GM23248 (cell line): Measurements from ENCODE around the gene CORO2A. TPM values are rescaled to one million over a fixed set of nuclear protein-coding genes. Genes with fewer than 3 reads are reported as not detected.

Experiments used
- DNase-seq: peaks from one replicate; pipeline ENCODE4 v3.0.0-alpha.2; 2015
- H2AFZ ChIP-seq: fragments of 200-600 bp; sonication (generic); 2 replicates; pipeline ENCODE4 v1.6.1; 2016; ENCODE audit warnings: antibody characterized with exemption
- H3F3A ChIP-seq: fragments of 200-600 bp; sonication (generic); 2 replicates; pipeline ENCODE4 v1.6.1; 2016; ENCODE audit warnings: mild to moderate bottlenecking, antibody characterized with exemption, mixed run types; ENCODE audit not compliant: insufficient read depth
- H3K27ac ChIP-seq: fragments of 200-600 bp; sonication (generic); 2 replicates; pipeline ENCODE4 v1.5.1; 2016; ENCODE audit warnings: mild to moderate bottlenecking
- H3K27me3 ChIP-seq: fragments of 200-600 bp; sonication (generic); replicated peaks from 2 replicates; pipeline ENCODE4 v1.6.1; 2016; ENCODE audit warnings: mild to moderate bottlenecking; ENCODE audit not compliant: insufficient read depth
- H3K36me3 ChIP-seq: fragments of 200-600 bp; sonication (generic); 2 replicates; pipeline ENCODE4 v1.6.1; 2016; ENCODE audit warnings: low read depth, mild to moderate bottlenecking
- H3K4me1 ChIP-seq: fragments of 200-600 bp; sonication (generic); 2 replicates; pipeline ENCODE4 v1.6.1; 2016; ENCODE audit warnings: mild to moderate bottlenecking; ENCODE audit not compliant: insufficient read depth
- H3K4me2 ChIP-seq: fragments of 200-600 bp; sonication (generic); one replicate; pipeline ENCODE4 v1.6.1; 2016; ENCODE audit warnings: mild to moderate bottlenecking; ENCODE audit not compliant: unreplicated experiment
- H3K4me3 ChIP-seq: fragments of 200-600 bp; sonication (generic); 2 replicates; pipeline ENCODE4 v1.5.1; 2016; ENCODE audit warnings: mild to moderate bottlenecking
- H3K79me2 ChIP-seq: fragments of 200-600 bp; sonication (generic); 2 replicates; pipeline ENCODE4 v1.6.1; 2016; ENCODE audit warnings: mild to moderate bottlenecking; ENCODE audit not compliant: insufficient read depth
- H3K9ac ChIP-seq: fragments of 200-600 bp; sonication (generic); 2 replicates; pipeline ENCODE4 v1.6.1; 2016; ENCODE audit warnings: mild to moderate bottlenecking
- H3K9me2 ChIP-seq: fragments of 200-600 bp; sonication (generic); 2 replicates; pipeline ENCODE4 v1.6.1; 2016; ENCODE audit warnings: mixed run types, mild to moderate bottlenecking, moderate library complexity; ENCODE audit not compliant: insufficient read depth
- H3K9me3 ChIP-seq: fragments of 200-600 bp; sonication (generic); one replicate; pipeline ENCODE4 v1.6.1; 2017; ENCODE audit warnings: low read depth
- H4K20me1 ChIP-seq: fragments of 200-600 bp; sonication (generic); 2 replicates; pipeline ENCODE4 v1.6.0; 2016; ENCODE audit not compliant: insufficient read depth
- EZH2 ChIP-seq: fragments of 200-600 bp; sonication (generic); IDR thresholded peaks from 2 replicates; pipeline ENCODE4 v1.6.1; 2018; ENCODE audit warnings: antibody characterized with exemption, mild to moderate bottlenecking; ENCODE audit not compliant: insufficient read depth, poor library complexity, severe bottlenecking
- EZH2phosphoT487 ChIP-seq: fragments of 200-600 bp; sonication (generic); IDR thresholded peaks from 2 replicates; pipeline ENCODE4 v1.6.1; 2018; ENCODE audit warnings: antibody characterized with exemption, moderate library complexity, mild to moderate bottlenecking, low read depth; ENCODE audit not compliant: insufficient read depth
- WGBS, 2 experiments: methylation state at CpG; one replicate each; pipeline ENCODE4 v1.1.6; 2015 to 2017; ENCODE audit warnings: low lambda C conversion rate in 2 of 2, low coverage in 1 of 2; ENCODE audit errors: missing lambda C conversion rate in 2 of 2; 5-methylcytosine and 5-hydroxymethylcytosine counted together
- in situ Hi-C: fragments of 300-500 bp; cut with MboI; formaldehyde crosslinking; loops from 2 replicates; pipeline ENCODE4 v1.15.0; 2020
- polyA plus RNA-seq: library from polyadenylated mRNA; unstranded; fragments of >200 nt; fragmentation: Nextera tagmentation; extraction: Ambion mirVana; gene quantifications from 2 replicates; pipeline ENCODE4 v1.2.1, GENCODE V29; 2016
- total RNA-seq: library from RNA; depleted of rRNA; stranded (reverse); fragments of >200 nt; shearing (Covaris generic); gene quantifications from 2 replicates; pipeline ENCODE4 v1.2.3, GENCODE V29; 2014

Gene CORO2A
- total and polyA plus RNA-seq, 2 experiments from 2014 or later = 0.86 to 1.3 TPM

DNA sequence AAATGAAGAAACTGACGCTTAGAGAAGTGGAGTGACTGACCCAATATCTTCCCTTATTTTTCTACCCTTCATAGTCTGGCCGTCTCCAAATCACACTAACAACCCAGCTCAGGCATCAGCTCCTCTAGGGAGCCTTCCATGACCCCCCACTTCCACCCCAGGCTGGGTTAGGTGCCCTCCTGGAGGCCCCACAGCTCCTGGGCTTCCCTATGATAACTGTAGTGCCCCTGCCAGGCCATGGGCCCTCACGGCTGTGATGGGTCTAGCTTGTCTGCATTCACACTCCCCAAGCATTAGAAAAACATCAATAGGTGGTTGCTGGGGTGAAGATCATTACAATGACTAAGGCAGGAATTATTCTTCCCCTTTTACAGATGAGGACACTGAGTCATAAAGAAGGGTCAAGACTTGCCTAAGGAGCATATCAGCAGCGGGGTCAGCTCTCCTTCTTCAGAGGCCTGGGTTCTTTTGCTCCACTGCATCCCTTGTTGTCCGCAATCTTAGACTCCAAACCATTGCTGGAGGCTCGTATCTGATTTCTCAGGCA lies 7.3 kb downstream of the CORO2A start:
- no peak for TF ChIP-seq EZH2
- no peak for TF ChIP-seq EZH2phosphoT487
- Histone ChIP-seq H3K9ac (no peak overlapping the region), H3K27me3 (no peaks in the 10 kb centered on the region), H3K4me2 (no peak overlapping the region), H3K4me3 (no peak overlapping the region), H4K20me1 (no peaks in the 10 kb centered on the region), H3K79me2 (no peaks in the 10 kb centered on the region), H3K36me3 (no peaks in the 10 kb centered on the region), H3K27ac (no peak overlapping the region), H3K9me2 (no peaks in the 10 kb centered on the region), H2AFZ (no peak overlapping the region), H3K9me3 (no peaks in the 10 kb centered on the region), H3F3A (no peaks in the 10 kb centered on the region), H3K4me1 (no peaks in the 10 kb centered on the region)
- in situ Hi-C loops = no loop called here
- no peak for DNase-seq
- 82 to 86% methylated on average over 6 of the region's 6 CpGs for WGBS, 2 experiments

DNA sequence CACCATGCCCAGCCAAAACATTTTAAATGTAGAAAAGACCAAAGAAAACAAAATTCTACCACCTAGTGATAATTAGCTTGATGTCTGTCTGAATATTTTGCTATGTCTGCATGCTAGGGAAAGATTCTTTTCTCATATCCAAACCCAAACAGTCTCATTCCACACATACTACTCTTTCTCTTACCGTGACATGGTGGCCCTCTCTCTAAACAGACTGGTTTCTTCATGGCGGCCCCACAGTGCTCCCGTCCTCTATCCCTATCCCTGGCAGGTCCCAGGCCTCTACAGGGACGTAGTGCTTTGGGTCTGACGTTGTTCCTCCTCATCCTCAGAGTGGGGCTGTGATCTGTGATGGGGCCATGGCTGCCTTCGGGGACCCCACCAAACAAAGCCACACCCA lies 8.1 kb downstream of the CORO2A start:
- 65 to 73% methylated on average over 6 of the region's 6 CpGs for WGBS, 2 experiments
- no peak overlapping the region for H2AFZ ChIP-seq

DNA sequence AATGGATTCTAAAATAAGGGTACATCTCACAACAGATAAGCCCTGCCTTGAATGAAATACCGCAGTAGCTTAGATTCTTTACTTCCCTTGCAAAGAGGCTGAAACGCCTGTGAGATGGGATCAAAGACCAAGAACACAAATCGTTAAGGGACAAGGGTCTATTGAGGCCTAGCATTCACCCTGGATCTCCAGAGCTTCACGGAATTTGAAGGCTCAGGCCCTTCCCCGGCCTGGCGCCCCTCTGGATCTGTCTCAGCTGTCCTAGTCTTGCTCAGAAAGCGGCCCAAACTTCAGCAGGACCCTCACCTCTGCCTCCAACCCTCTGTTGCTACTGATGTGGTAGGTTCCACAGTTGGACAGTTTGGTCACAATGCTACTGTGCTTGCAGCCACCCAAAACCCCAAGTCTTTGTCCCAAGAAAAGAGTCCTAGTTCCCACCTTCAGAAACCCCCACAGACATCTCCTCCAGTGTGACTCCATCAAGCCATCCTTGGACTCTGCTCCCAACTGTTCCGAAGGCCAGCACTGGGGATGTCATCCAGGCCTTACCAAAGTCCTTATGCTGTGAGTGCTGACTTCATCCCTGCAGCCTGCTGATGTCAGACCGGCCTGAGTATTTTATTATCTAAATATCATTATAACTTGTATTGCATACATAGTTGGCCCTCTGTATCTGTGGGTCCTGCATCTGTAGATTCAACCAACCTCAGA lies 9.4 kb downstream of the CORO2A start:
- Histone ChIP-seq H3K4me1 (no peaks in the 10 kb centered on the region), H2AFZ (no peak overlapping the region), H3F3A (no peaks in the 10 kb centered on the region), H3K27me3 (no peaks in the 10 kb centered on the region), H3K9me2 (no peaks in the 10 kb centered on the region), H3K27ac (no peak overlapping the region), H3K79me2 (no peaks in the 10 kb centered on the region), H4K20me1 (no peaks in the 10 kb centered on the region), H3K4me3 (no peak overlapping the region), H3K36me3 (no peaks in the 10 kb centered on the region), H3K4me2 (no peak overlapping the region), H3K9me3 (no peaks in the 10 kb centered on the region), H3K9ac (no peak overlapping the region)
- DNase-seq = no peak
- TF ChIP-seq EZH2phosphoT487 (no peak), EZH2 (no peak)
- WGBS, 2 experiments = 65 to 75% methylated on average over 9 of the region's 9 CpGs
- in situ Hi-C loops = no loop called here

More for the DNA sequence above, 8.1 kb downstream of the CORO2A start:
- no peaks in the 10 kb centered on the region for H3K36me3 ChIP-seq
- no peaks in the 10 kb centered on the region for H3K4me1 ChIP-seq
- in situ Hi-C loops = no loop called here
- DNase-seq = no peak
- no peaks in the 10 kb centered on the region for H3K79me2 ChIP-seq
- TF ChIP-seq EZH2 (no peak), EZH2phosphoT487 (no peak)
- no peak overlapping the region for H3K4me3 ChIP-seq
- no peaks in the 10 kb centered on the region for H3K9me3 ChIP-seq
- H3K9ac ChIP-seq = no peak overlapping the region
- no peaks in the 10 kb centered on the region for H3K9me2 ChIP-seq
- H3F3A ChIP-seq = no peaks in the 10 kb centered on the region
- no peak overlapping the region for H3K27ac ChIP-seq
- no peak overlapping the region for H3K4me2 ChIP-seq
- H4K20me1 ChIP-seq = no peaks in the 10 kb centered on the region
- no peaks in the 10 kb centered on the region for H3K27me3 ChIP-seq

DNA sequence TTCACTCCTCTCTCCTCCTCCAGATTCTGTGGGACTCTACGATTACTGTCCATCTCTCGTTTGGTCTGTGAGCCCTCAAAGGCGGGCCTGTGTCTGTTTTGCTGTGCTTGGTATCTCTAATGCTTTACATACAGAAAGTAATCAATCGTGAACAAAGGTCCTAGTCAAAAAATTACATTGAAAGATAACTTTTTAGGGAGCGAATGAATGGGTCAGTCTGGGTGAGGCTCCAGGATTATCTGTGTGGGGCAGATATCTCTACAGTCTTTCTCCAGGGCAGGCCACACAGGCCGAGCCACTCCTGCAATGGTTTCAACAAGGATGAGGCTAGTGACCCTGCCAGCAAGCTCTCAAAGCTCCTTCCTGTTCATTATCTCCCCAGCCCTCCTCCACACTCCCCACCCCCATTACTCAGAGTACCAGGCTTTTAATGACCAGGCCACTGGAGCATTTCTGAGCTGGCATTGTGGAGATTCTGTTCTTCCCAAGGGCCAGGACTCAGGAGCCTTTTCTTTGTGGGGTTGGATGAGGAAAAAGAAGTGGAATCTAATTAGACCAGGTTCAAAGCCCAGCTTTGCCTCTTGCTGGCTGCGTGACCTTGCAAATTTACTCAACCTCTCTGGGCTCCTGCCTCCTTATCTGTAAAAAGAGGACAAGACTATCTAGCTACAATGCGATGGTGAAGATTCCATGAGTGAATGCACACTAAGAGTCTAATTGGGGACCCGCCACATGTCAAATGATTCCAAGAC lies 10.2 kb downstream of the CORO2A start:
- Histone ChIP-seq H3K4me1 (no peaks in the 10 kb centered on the region), H3F3A (no peaks in the 10 kb centered on the region), H3K9me2 (no peaks in the 10 kb centered on the region), H3K36me3 (no peaks in the 10 kb centered on the region), H3K9ac (no peak overlapping the region), H3K79me2 (no peaks in the 10 kb centered on the region), H3K4me2 (no peak overlapping the region), H3K27ac (no peak overlapping the region), H3K4me3 (no peak overlapping the region), H4K20me1 (no peaks in the 10 kb centered on the region), H3K27me3 (no peaks in the 10 kb centered on the region), H2AFZ (no peak overlapping the region), H3K9me3 (no peaks in the 10 kb centered on the region)
- WGBS, 2 experiments = 81 to 82% methylated on average over 8 to 9 of the region's 9 CpGs
- in situ Hi-C loops = no loop called here
- TF ChIP-seq EZH2 = no peak
- no peak for TF ChIP-seq EZH2phosphoT487
- no peak for DNase-seq
